GM23338 (cell line): ENCODE data around the gene BMP10. TPM values are rescaled to one million over a fixed set of nuclear protein-coding genes. Genes with fewer than 3 reads are reported as not detected.

Experiments used
- ATAC-seq: fragments of 200-7000 bp; cut with Tn5 transposase; 3 replicates; pipeline ENCODE4 v1.9.1; 2020
- DNase-seq: peaks from one replicate; pipeline ENCODE4 v3.0.0-alpha.2; 2015; ENCODE audit warnings: low spot score
- H2AFZ ChIP-seq: fragments of 200-600 bp; sonication (generic); 2 replicates; pipeline ENCODE4 v1.8.0; 2016; ENCODE audit warnings: antibody characterized with exemption, mild to moderate bottlenecking, moderate library complexity
- H3F3A ChIP-seq: fragments of 200-600 bp; sonication (generic); replicated peaks from 2 replicates; pipeline ENCODE4 v1.8.0; 2017; ENCODE audit warnings: antibody characterized with exemption, mixed run types, low read depth
- H3K27ac ChIP-seq: fragments of 200-600 bp; sonication (generic); 2 replicates; pipeline ENCODE4 v1.6.1; 2016; ENCODE audit warnings: low read depth
- H3K27me3 ChIP-seq: fragments of 200-600 bp; sonication (generic); 2 replicates; pipeline ENCODE4 v1.8.0; 2016; ENCODE audit warnings: mild to moderate bottlenecking, mixed run types, moderate library complexity; ENCODE audit not compliant: insufficient read depth
- H3K36me3 ChIP-seq: fragments of 200-600 bp; sonication (generic); 2 replicates; pipeline ENCODE4 v1.8.0; 2016; ENCODE audit warnings: mild to moderate bottlenecking; ENCODE audit not compliant: insufficient read depth
- H3K4me1 ChIP-seq: fragments of 200-600 bp; sonication (generic); 2 replicates; pipeline ENCODE4 v1.8.0; 2016; ENCODE audit warnings: mild to moderate bottlenecking, moderate library complexity; ENCODE audit not compliant: insufficient read depth
- H3K4me2 ChIP-seq: fragments of 200-600 bp; sonication (generic); 2 replicates; pipeline ENCODE4 v1.7.1; 2017; ENCODE audit warnings: mixed run types
- H3K4me3 ChIP-seq: fragments of 200-600 bp; sonication (generic); 2 replicates; pipeline ENCODE4 v1.6.1; 2016; ENCODE audit warnings: mixed run types
- H3K79me2 ChIP-seq: fragments of 200-600 bp; sonication (generic); replicated peaks from 2 replicates; pipeline ENCODE4 v1.8.0; 2017; ENCODE audit warnings: mild to moderate bottlenecking; ENCODE audit not compliant: insufficient read depth
- H3K9me2 ChIP-seq: fragments of 200-600 bp; sonication (generic); 2 replicates; pipeline ENCODE4 v1.8.0; 2017; ENCODE audit not compliant: insufficient read depth
- H4K20me1 ChIP-seq: fragments of 200-600 bp; sonication (generic); replicated peaks from 2 replicates; pipeline ENCODE4 v1.8.0; 2017; ENCODE audit warnings: mild to moderate bottlenecking; ENCODE audit not compliant: insufficient read depth
- H3K27ac Mint-ChIP-seq: 2 replicates; pipeline ENCODE4 v1.8.0; 2020; ENCODE audit warnings: inconsistent platforms, mild to moderate bottlenecking, moderate library complexity, mixed read lengths
- H3K27me3 Mint-ChIP-seq: 3 replicates; pipeline ENCODE4 v1.8.0; 2022; ENCODE audit warnings: low read depth, mild to moderate bottlenecking, moderate library complexity, mixed read lengths, inconsistent platforms; ENCODE audit not compliant: insufficient read depth, poor library complexity
- H3K36me3 Mint-ChIP-seq: 3 replicates; pipeline ENCODE4 v1.8.0; 2021; ENCODE audit warnings: low read depth, mild to moderate bottlenecking, inconsistent platforms, moderate library complexity, mixed read lengths
- H3K4me1 Mint-ChIP-seq: 3 replicates; pipeline ENCODE4 v1.8.0; 2020; ENCODE audit warnings: mild to moderate bottlenecking, inconsistent platforms, mixed read lengths
- H3K4me3 Mint-ChIP-seq: 3 replicates; pipeline ENCODE4 v1.8.0; 2021; ENCODE audit warnings: moderate library complexity, mild to moderate bottlenecking, inconsistent platforms, mixed read lengths
- H3K9me3 Mint-ChIP-seq: 3 replicates; pipeline ENCODE4 v1.8.0; 2020; ENCODE audit warnings: moderate library complexity, mild to moderate bottlenecking, inconsistent platforms, mixed read lengths
- CREB1 ChIP-seq: fragments of 250-450 bp; sonication (Bioruptor Pico); IDR thresholded peaks from 2 replicates; pipeline ENCODE4 v1.5.0; 2020; ENCODE audit warnings: low read depth, mild to moderate bottlenecking, moderate library complexity
- ETS1 ChIP-seq: IDR thresholded peaks from 2 replicates; pipeline ENCODE4 v1.6.1; 2016; ENCODE audit warnings: antibody characterized with exemption
- EZH2phosphoT487 ChIP-seq: fragments of 200-600 bp; sonication (generic); IDR thresholded peaks from one replicate; pipeline ENCODE4 v1.8.1; 2018; ENCODE audit warnings: antibody characterized with exemption; ENCODE audit not compliant: unreplicated experiment
- JUNB ChIP-seq: IDR thresholded peaks from one replicate; pipeline ENCODE4 v1.6.1; 2016; ENCODE audit warnings: antibody characterized with exemption; ENCODE audit not compliant: unreplicated experiment
- POLR2AphosphoS5 ChIP-seq: IDR thresholded peaks from 2 replicates; pipeline ENCODE4 v1.6.1; 2016; ENCODE audit warnings: antibody characterized with exemption, low read depth
- REST ChIP-seq: IDR thresholded peaks from one replicate; pipeline ENCODE4 v1.6.1; 2018; ENCODE audit warnings: antibody characterized with exemption; ENCODE audit not compliant: unreplicated experiment
- ZNF331 ChIP-seq: fragments of 250-450 bp; sonication (Bioruptor Pico); IDR thresholded peaks from 2 replicates; pipeline ENCODE4 v1.5.0; 2020; ENCODE audit warnings: low read depth, mild to moderate bottlenecking, moderate library complexity
- ZNF462 ChIP-seq: fragments of 250-450 bp; sonication (Bioruptor Pico); IDR thresholded peaks from 2 replicates; pipeline ENCODE4 v1.5.0; 2020; ENCODE audit warnings: mild to moderate bottlenecking, moderate library complexity
- polyA plus RNA-seq: library from polyadenylated mRNA; unstranded; fragments of >200 nt; fragmentation: Nextera tagmentation; extraction: Ambion mirVana; gene quantifications from 2 replicates; pipeline ENCODE4 v1.2.1, GENCODE V29; 2016
- total RNA-seq: library from RNA; depleted of rRNA; stranded (reverse); fragments of >200 nt; shearing (Covaris generic); gene quantifications from 2 replicates; pipeline ENCODE4 v1.2.3, GENCODE V29; 2014
- TF ChIP-seq, protein P1 (sequence below), 2 experiments: fragments of 200-600 bp in 1 of 2; sonication (generic) in 1 of 2; conservative IDR thresholded peaks; 2 replicates each; pipeline versions ENCODE4 v1.5.1 to v1.6.1; 2016 to 2017; ENCODE audit warnings: antibody characterized with exemption in 2 of 2, low read depth in 2 of 2, mild to moderate bottlenecking in 2 of 2, moderate library complexity in 1 of 2

The BMP10 gene
- total and polyA plus RNA-seq, 2 experiments from 2014 or later, result not detected

DNA sequence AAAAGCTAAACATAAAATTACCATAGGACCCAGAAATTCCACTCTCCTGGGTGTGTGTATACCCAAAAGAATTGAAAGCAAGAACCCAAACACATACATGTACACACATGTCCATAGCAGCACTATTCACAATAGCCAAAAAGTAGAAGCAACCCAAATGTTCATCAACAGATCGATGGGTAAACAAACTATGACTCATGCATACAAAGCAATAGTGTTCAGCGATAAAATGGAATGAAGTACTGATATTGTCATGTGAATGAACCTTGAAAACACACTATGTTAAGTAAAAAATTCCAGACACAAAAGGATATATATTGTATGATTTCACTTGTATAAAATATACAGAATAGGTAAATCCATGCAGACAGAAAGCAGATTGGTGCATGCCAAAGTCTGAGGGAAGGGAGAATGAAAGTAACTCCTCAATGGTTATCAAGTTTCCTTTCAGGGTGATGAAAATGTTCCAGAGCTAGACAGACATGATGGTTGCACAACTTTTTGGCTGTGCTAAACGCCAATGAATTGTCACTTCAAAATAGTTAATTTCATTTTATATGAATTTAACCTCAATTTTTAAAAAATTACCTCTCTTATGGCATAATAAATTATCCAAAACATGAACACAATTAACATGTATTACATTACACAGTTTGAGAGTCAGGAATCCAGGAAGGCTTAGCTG lies 46.0 kb upstream of the BMP10 start:
- no peak for ATAC-seq

More for the DNA sequence above, 46.0 kb upstream of the BMP10 start:
- no peaks in the 10 kb centered on the region for H3K36me3 Mint-ChIP-seq
- no peaks in the 10 kb centered on the region for H3K27me3 Mint-ChIP-seq
- no peaks in the 10 kb centered on the region for H3K9me3 Mint-ChIP-seq
- Histone ChIP-seq H3F3A (no peaks in the 10 kb centered on the region), H3K4me1 (peaks cover 2% of the 10 kb centered on the region; the same call in 1 of the 2 replicates), H3K9me2 (peaks cover 5% of the 10 kb centered on the region; the same call in 1 of the 2 replicates), H2AFZ (no peak overlapping the region), H3K27me3 (no peaks in the 10 kb centered on the region), H3K4me3 (no peak overlapping the region), H3K79me2 (no peaks in the 10 kb centered on the region), H3K27ac (no peak overlapping the region), H3K4me2 (no peak overlapping the region), H3K36me3 (no peaks in the 10 kb centered on the region), H4K20me1 (no peaks in the 10 kb centered on the region)
- peaks cover 4% of the 10 kb centered on the region; the same call in 2 of the 3 replicates for H3K4me1 Mint-ChIP-seq
- H3K27ac Mint-ChIP-seq, result no peak overlapping the region
- no peak overlapping the region for H3K4me3 Mint-ChIP-seq
- TF ChIP-seq CREB1 (CRISPR knock-in tag) (no peak), ETS1 (no peak), JUNB (no peak), REST (no peak), ZNF331 (CRISPR knock-in tag) (no peak), ZNF462 (no peak), POLR2AphosphoS5 (no peak), EZH2phosphoT487 (no peak)
- TF ChIP-seq, protein P1, sequence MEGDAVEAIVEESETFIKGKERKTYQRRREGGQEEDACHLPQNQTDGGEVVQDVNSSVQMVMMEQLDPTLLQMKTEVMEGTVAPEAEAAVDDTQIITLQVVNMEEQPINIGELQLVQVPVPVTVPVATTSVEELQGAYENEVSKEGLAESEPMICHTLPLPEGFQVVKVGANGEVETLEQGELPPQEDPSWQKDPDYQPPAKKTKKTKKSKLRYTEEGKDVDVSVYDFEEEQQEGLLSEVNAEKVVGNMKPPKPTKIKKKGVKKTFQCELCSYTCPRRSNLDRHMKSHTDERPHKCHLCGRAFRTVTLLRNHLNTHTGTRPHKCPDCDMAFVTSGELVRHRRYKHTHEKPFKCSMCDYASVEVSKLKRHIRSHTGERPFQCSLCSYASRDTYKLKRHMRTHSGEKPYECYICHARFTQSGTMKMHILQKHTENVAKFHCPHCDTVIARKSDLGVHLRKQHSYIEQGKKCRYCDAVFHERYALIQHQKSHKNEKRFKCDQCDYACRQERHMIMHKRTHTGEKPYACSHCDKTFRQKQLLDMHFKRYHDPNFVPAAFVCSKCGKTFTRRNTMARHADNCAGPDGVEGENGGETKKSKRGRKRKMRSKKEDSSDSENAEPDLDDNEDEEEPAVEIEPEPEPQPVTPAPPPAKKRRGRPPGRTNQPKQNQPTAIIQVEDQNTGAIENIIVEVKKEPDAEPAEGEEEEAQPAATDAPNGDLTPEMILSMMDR (conservative IDR thresholded peaks at IDR 0.05; ENCODE audit: low read depth in 2 of 2), result no peak
- DNase-seq, result no peak
